H9 (cell line): ENCODE measurements around the gene ZNF382. TPM values are rescaled to one million over a fixed set of nuclear protein-coding genes. Genes with fewer than 3 reads are reported as not detected.

ENCODE experiments used
- DNase-seq: peaks from one replicate; pipeline ENCODE4 v3.0.0-alpha.2; 2017
- H2AFZ ChIP-seq: one replicate; pipeline ENCODE4 v1.6.1; 2013; ENCODE audit warnings: mild to moderate bottlenecking, low read length, control low read depth, moderate library complexity
- H2AK5ac ChIP-seq: 2 replicates; pipeline ENCODE4 v1.6.1; 2013; ENCODE audit warnings: low read length, control low read depth, mixed read lengths; ENCODE audit not compliant: insufficient read length
- H2BK120ac ChIP-seq: one replicate; pipeline ENCODE4 v1.6.1; 2013; ENCODE audit warnings: low read depth, mild to moderate bottlenecking, low read length, control low read depth, inconsistent platforms; ENCODE audit not compliant: poor library complexity, severe bottlenecking
- H2BK12ac ChIP-seq: 2 replicates; pipeline ENCODE4 v1.6.1; 2013; ENCODE audit warnings: low read length, control low read depth, mixed read lengths, low read depth; ENCODE audit not compliant: insufficient read length
- H2BK15ac ChIP-seq: 2 replicates; pipeline ENCODE4 v1.6.1; 2013; ENCODE audit warnings: low read depth, low read length, control low read depth
- H2BK20ac ChIP-seq: one replicate; pipeline ENCODE4 v1.6.1; 2013; ENCODE audit warnings: low read depth, mild to moderate bottlenecking, low read length, control low read depth, inconsistent platforms; ENCODE audit not compliant: poor library complexity, severe bottlenecking
- H2BK5ac ChIP-seq: 2 replicates; pipeline ENCODE4 v1.6.1; 2013; ENCODE audit warnings: low read length, control low read depth, mixed read lengths; ENCODE audit not compliant: insufficient read length
- H3K14ac ChIP-seq: 2 replicates; pipeline ENCODE4 v1.6.1; 2013; ENCODE audit warnings: low read length, control low read depth; ENCODE audit not compliant: insufficient read depth
- H3K18ac ChIP-seq: 2 replicates; pipeline ENCODE4 v1.6.1; 2013; ENCODE audit warnings: low read depth, mild to moderate bottlenecking, mixed read lengths, low read length, control low read depth; ENCODE audit not compliant: insufficient read length
- H3K23ac ChIP-seq: 2 replicates; pipeline ENCODE4 v1.6.1; 2013; ENCODE audit warnings: low read length, control low read depth, mixed read lengths, low read depth; ENCODE audit not compliant: insufficient read length
- H3K23me2 ChIP-seq: 2 replicates; pipeline ENCODE4 v1.6.1; 2013; ENCODE audit warnings: low read depth, mild to moderate bottlenecking, mixed read lengths, low read length, control low read depth; ENCODE audit not compliant: insufficient read length, poor library complexity, severe bottlenecking
- H3K27ac ChIP-seq: 2 replicates; pipeline ENCODE4 v1.5.1; 2013; ENCODE audit warnings: low read length, control low read depth, mixed read lengths, low read depth; ENCODE audit not compliant: insufficient read length
- H3K27me3 ChIP-seq: 2 replicates; pipeline ENCODE4 v1.6.1; 2013; ENCODE audit warnings: low read length, control low read depth, inconsistent platforms; ENCODE audit not compliant: insufficient read depth
- H3K4ac ChIP-seq: 2 replicates; pipeline ENCODE4 v1.6.1; 2013; ENCODE audit warnings: low read depth, mild to moderate bottlenecking, control low read depth, inconsistent platforms, low read length, moderate library complexity
- H3K4me1 ChIP-seq: 2 replicates; pipeline ENCODE4 v1.6.1; 2013; ENCODE audit warnings: low read length, control low read depth, inconsistent platforms; ENCODE audit not compliant: insufficient read depth
- H3K4me2 ChIP-seq: 2 replicates; pipeline ENCODE4 v1.6.1; 2013; ENCODE audit warnings: low read length, control low read depth, mixed read lengths; ENCODE audit not compliant: insufficient read length, insufficient read depth
- H3K56ac ChIP-seq: 2 replicates; pipeline ENCODE4 v1.6.1; 2013; ENCODE audit warnings: low read depth, mild to moderate bottlenecking, mixed read lengths, low read length, control low read depth; ENCODE audit not compliant: insufficient read length
- H3K79me1 ChIP-seq: 2 replicates; pipeline ENCODE4 v1.6.1; 2013; ENCODE audit warnings: low read depth, mild to moderate bottlenecking, moderate library complexity, low read length, control low read depth, inconsistent platforms; ENCODE audit not compliant: insufficient read depth, poor library complexity, severe bottlenecking
- H3K79me2 ChIP-seq: 2 replicates; pipeline ENCODE4 v1.6.1; 2013; ENCODE audit warnings: low read length, control low read depth, inconsistent platforms; ENCODE audit not compliant: insufficient read depth
- H3K9ac ChIP-seq: 2 replicates; pipeline ENCODE4 v1.6.1; 2013; ENCODE audit warnings: low read length, control low read depth, mixed read lengths; ENCODE audit not compliant: insufficient read length; ENCODE audit errors: extremely low read depth
- H3K9me3 ChIP-seq: one replicate; pipeline ENCODE4 v1.6.1; 2013; ENCODE audit warnings: low read depth, low read length, inconsistent platforms; ENCODE audit not compliant: control insufficient read depth
- H3T11ph ChIP-seq: one replicate; pipeline ENCODE4 v1.6.1; 2013; ENCODE audit warnings: mild to moderate bottlenecking, low read length, control low read depth, inconsistent platforms
- H4K20me1 ChIP-seq: one replicate; pipeline ENCODE4 v1.6.1; 2013; ENCODE audit not compliant: control insufficient read depth, insufficient read length, insufficient read depth
- H4K5ac ChIP-seq: 2 replicates; pipeline ENCODE4 v1.6.1; 2013; ENCODE audit warnings: low read depth, mild to moderate bottlenecking, mixed read lengths, low read length, control low read depth; ENCODE audit not compliant: insufficient read length
- H4K8ac ChIP-seq: replicated peaks from 2 replicates; pipeline ENCODE4 v1.6.1; 2013; ENCODE audit warnings: low read length, control low read depth, mixed read lengths, low read depth; ENCODE audit not compliant: insufficient read length
- H4K91ac ChIP-seq: 2 replicates; pipeline ENCODE4 v1.6.1; 2013; ENCODE audit warnings: low read depth, mild to moderate bottlenecking, moderate library complexity, mixed read lengths, low read length, control low read depth; ENCODE audit not compliant: insufficient read length
- H3K27ac Mint-ChIP-seq, 3 experiments: 2 replicates in 2 of 3; 3 replicates in 1 of 3; pipeline ENCODE4 v1.8.0; 2020 to 2021; ENCODE audit warnings: mixed read lengths in 3 of 3, mild to moderate bottlenecking in 1 of 3, moderate library complexity in 1 of 3
- H3K27me3 Mint-ChIP-seq: 2 replicates; pipeline ENCODE4 v1.8.0; 2021; ENCODE audit warnings: low read depth, mild to moderate bottlenecking, moderate library complexity, mixed read lengths
- H3K36me3 Mint-ChIP-seq, 3 experiments: 2 replicates in 2 of 3; 3 replicates in 1 of 3; pipeline ENCODE4 v1.8.0; 2020 to 2021; ENCODE audit warnings: low read depth in 3 of 3, mixed read lengths in 3 of 3; ENCODE audit not compliant: insufficient read depth in 1 of 3
- H3K4me1 Mint-ChIP-seq, 2 experiments: 2 replicates each; pipeline ENCODE4 v1.8.0; 2020; ENCODE audit warnings: mixed read lengths in 2 of 2
- H3K4me3 Mint-ChIP-seq, 2 experiments: 2 replicates in 1 of 2; 3 replicates in 1 of 2; pipeline ENCODE4 v1.8.0; 2020 to 2021; ENCODE audit warnings: mild to moderate bottlenecking in 2 of 2, mixed read lengths in 2 of 2, moderate library complexity in 1 of 2
- H3K9me3 Mint-ChIP-seq, 2 experiments: 2 replicates in 1 of 2; 3 replicates in 1 of 2; pipeline ENCODE4 v1.8.0; 2020; ENCODE audit warnings: mild to moderate bottlenecking in 2 of 2, mixed read lengths in 2 of 2, moderate library complexity in 1 of 2
- CTCF ChIP-seq: fragments of 200-600 bp; sonication (generic); conservative IDR thresholded peaks from 3 replicates; pipeline ENCODE4 v1.8.0; 2021; ENCODE audit warnings: antibody characterized with exemption, mild to moderate bottlenecking
- WGBS: extraction: QIAGEN DNeasy Blood & Tissue Kit; methylation state at CpG from one replicate; pipeline ENCODE4 v1.1.7; 2013; ENCODE audit warnings: missing lambda C conversion rate, low lambda C conversion rate, mixed read lengths; ENCODE audit not compliant: insufficient read length; ENCODE audit errors: extremely low coverage; 5-methylcytosine and 5-hydroxymethylcytosine counted together
- total RNA-seq: library from RNA; stranded (reverse); gene quantifications from 2 replicates; pipeline ENCODE4 v1.2.1, GENCODE V29; 2021

The ZNF382 gene
- total RNA-seq, 1 experiment from 2014 or later = 10.8 TPM

- Histone ChIP-seq H2BK120ac (no peak overlapping the region), H4K91ac (no peak overlapping the region), H3T11ph (no peak overlapping the region), H2BK20ac (no peak overlapping the region), H4K20me1 (no peaks in the 10 kb centered on the region), H3K56ac (no peak overlapping the region), H3K9ac (no peak overlapping the region), H3K14ac (no peak overlapping the region), H3K79me1 (no peaks in the 10 kb centered on the region), H2AFZ (no peak overlapping the region), H3K27ac (no peak overlapping the region), H3K4me2 (no peak overlapping the region), H3K23ac (no peak overlapping the region), H2BK5ac (no peak overlapping the region), H4K8ac (no peak overlapping the region), H3K79me2 (no peaks in the 10 kb centered on the region), H3K27me3 (no peaks in the 10 kb centered on the region), H3K18ac (no peak overlapping the region), H3K9me3 (peaks cover 74% of the 10 kb centered on the region), H3K4ac (no peak overlapping the region), H2BK12ac (no peak overlapping the region), H3K23me2 (no peaks in the 10 kb centered on the region), H2BK15ac (no peak overlapping the region), H2AK5ac (no peak overlapping the region), H4K5ac (no peak overlapping the region), H3K4me1 (no peaks in the 10 kb centered on the region)
- peaks cover 2% of the 10 kb centered on the region for H3K27me3 Mint-ChIP-seq
- no peak overlapping the region for H3K27ac Mint-ChIP-seq
- peaks cover 43 to 75% (median 43%) of the 10 kb centered on the region in 3 experiments for H3K36me3 Mint-ChIP-seq
- no peaks in the 10 kb centered on the region for H3K4me1 Mint-ChIP-seq
- no peak for DNase-seq
- no CpG with 5 or more reads among the region's 2 CpGs for WGBS
- peaks cover 92 to 96% of the 10 kb centered on the region in 2 experiments for H3K9me3 Mint-ChIP-seq
- no peak for TF ChIP-seq CTCF
- no peak overlapping the region for H3K4me3 Mint-ChIP-seq
These were observed 30.2 kb downstream of the ZNF382 start for GRCh38 chr19:36635342-36635741.
